SU-DHL-6 (cell line): ENCODE data around the gene SLC30A2.

ENCODE experiments used
- H2AFZ ChIP-seq: fragments of 200-600 bp; sonication (generic); 2 replicates; pipeline ENCODE4 v1.6.1; 2014; ENCODE audit warnings: low read depth, mild to moderate bottlenecking, moderate library complexity, mixed read lengths, antibody characterized with exemption, low read length; ENCODE audit not compliant: severe bottlenecking
- H3F3A ChIP-seq: fragments of 200-600 bp; shearing (Covaris generic); 2 replicates; pipeline ENCODE4 v1.6.0; 2016; ENCODE audit warnings: antibody characterized with exemption, mild to moderate bottlenecking; ENCODE audit not compliant: insufficient read depth
- H3K27ac ChIP-seq: fragments of 200-600 bp; sonication (generic); 2 replicates; pipeline ENCODE4 v1.5.1; 2016; ENCODE audit warnings: low read depth, mild to moderate bottlenecking, low read length, moderate library complexity, mixed read lengths
- H3K27me3 ChIP-seq: fragments of 200-600 bp; sonication (generic), shearing (Covaris generic); 2 replicates; pipeline ENCODE4 v1.6.0; 2014; ENCODE audit warnings: mild to moderate bottlenecking, low read length
- H3K36me3 ChIP-seq: fragments of 200-600 bp; sonication (generic); 2 replicates; pipeline ENCODE4 v1.6.1; 2014; ENCODE audit warnings: mild to moderate bottlenecking, low read length, mixed read lengths
- H3K4me2 ChIP-seq: fragments of 300-600, 200-600 bp; shearing (Covaris generic), sonication (generic); 2 replicates; pipeline ENCODE4 v1.6.0; 2014; ENCODE audit warnings: low read length, low read depth, mild to moderate bottlenecking; ENCODE audit not compliant: poor library complexity, severe bottlenecking
- H3K4me3 ChIP-seq: fragments of 200-600 bp; sonication (generic); 2 replicates; pipeline ENCODE4 v1.5.1; 2014; ENCODE audit warnings: antibody characterized with exemption, low read length, mild to moderate bottlenecking, mixed read lengths; ENCODE audit not compliant: insufficient read depth, poor library complexity, severe bottlenecking
- H3K79me2 ChIP-seq: fragments of 200-600 bp; sonication (generic); 2 replicates; pipeline ENCODE4 v1.6.1; 2014; ENCODE audit warnings: mild to moderate bottlenecking, low read length, moderate library complexity; ENCODE audit not compliant: insufficient read depth
- H3K9ac ChIP-seq: fragments of 200-600 bp; sonication (generic); 2 replicates; pipeline ENCODE4 v1.7.0; 2014; ENCODE audit warnings: mild to moderate bottlenecking, low read length
- H3K9me2 ChIP-seq: fragments of 200-600 bp; sonication (generic); replicated peaks from 2 replicates; pipeline ENCODE4 v1.6.1; 2014; ENCODE audit warnings: low read length; ENCODE audit not compliant: insufficient read depth
- H3K9me3 ChIP-seq: fragments of 200-600 bp; sonication (generic); 2 replicates; pipeline ENCODE4 v1.6.1; 2014; ENCODE audit warnings: low read length, mixed read lengths; ENCODE audit not compliant: insufficient read depth
- H4K20me1 ChIP-seq: fragments of 200-600 bp; sonication (generic); 2 replicates; pipeline ENCODE4 v1.6.1; 2014; ENCODE audit warnings: low read depth, mild to moderate bottlenecking, antibody characterized with exemption, low read length, moderate library complexity, mixed read lengths
- EZH2phosphoT487 ChIP-seq: fragments of 200-600 bp; sonication (generic), shearing (Covaris generic); conservative IDR thresholded peaks from 2 replicates; pipeline ENCODE4 v1.6.1; 2018; ENCODE audit warnings: mild to moderate bottlenecking, antibody characterized with exemption, low read length, moderate library complexity, mixed read lengths
- TF ChIP-seq, protein P1 (sequence below): fragments of 200-600 bp; sonication (generic); IDR thresholded peaks from one replicate; pipeline ENCODE4 v1.5.1; 2017; ENCODE audit warnings: antibody characterized with exemption, mild to moderate bottlenecking, low read length, moderate library complexity; ENCODE audit not compliant: insufficient read depth, poor library complexity, severe bottlenecking

Gene SLC30A2

DNA sequence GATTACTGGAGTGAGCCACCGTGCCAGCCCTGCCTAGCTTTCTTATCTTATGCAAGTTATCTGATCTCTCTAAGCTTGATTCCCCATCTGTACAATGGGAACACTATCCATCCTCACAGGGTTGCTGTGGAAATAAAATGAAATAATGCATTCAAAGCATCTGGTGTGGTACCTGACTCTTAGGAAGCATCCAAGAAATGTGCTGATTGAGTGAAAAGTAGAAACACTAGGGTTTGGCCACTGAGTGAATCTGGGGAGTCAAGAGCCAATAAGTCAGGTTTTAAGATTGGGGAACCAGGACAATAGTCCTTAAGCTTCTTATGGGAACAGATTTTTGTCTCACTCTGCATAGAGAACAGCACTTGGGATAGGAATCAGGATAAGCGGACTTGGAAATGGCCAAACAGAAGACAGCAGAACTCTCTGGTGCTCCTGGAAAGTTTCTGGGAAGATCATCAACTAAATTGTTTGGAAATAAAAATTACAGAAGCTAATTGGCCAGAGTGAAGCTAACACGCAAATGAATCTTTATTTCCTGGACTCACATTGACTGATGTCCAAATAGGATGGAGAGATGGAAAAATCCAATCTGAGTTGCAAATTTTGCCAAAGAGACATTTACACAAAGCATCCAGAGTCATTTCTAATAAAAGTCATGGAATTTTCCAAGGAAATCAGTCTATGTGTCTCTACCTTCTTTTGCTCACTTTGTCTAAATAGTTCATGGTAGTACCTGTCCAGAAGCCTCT, 51.3 kb downstream of the SLC30A2 start:
- no peak for TF ChIP-seq EZH2phosphoT487
- TF ChIP-seq, protein P1, sequence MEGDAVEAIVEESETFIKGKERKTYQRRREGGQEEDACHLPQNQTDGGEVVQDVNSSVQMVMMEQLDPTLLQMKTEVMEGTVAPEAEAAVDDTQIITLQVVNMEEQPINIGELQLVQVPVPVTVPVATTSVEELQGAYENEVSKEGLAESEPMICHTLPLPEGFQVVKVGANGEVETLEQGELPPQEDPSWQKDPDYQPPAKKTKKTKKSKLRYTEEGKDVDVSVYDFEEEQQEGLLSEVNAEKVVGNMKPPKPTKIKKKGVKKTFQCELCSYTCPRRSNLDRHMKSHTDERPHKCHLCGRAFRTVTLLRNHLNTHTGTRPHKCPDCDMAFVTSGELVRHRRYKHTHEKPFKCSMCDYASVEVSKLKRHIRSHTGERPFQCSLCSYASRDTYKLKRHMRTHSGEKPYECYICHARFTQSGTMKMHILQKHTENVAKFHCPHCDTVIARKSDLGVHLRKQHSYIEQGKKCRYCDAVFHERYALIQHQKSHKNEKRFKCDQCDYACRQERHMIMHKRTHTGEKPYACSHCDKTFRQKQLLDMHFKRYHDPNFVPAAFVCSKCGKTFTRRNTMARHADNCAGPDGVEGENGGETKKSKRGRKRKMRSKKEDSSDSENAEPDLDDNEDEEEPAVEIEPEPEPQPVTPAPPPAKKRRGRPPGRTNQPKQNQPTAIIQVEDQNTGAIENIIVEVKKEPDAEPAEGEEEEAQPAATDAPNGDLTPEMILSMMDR = no peak
- no peaks in the 10 kb centered on the region for H3F3A ChIP-seq

DNA sequence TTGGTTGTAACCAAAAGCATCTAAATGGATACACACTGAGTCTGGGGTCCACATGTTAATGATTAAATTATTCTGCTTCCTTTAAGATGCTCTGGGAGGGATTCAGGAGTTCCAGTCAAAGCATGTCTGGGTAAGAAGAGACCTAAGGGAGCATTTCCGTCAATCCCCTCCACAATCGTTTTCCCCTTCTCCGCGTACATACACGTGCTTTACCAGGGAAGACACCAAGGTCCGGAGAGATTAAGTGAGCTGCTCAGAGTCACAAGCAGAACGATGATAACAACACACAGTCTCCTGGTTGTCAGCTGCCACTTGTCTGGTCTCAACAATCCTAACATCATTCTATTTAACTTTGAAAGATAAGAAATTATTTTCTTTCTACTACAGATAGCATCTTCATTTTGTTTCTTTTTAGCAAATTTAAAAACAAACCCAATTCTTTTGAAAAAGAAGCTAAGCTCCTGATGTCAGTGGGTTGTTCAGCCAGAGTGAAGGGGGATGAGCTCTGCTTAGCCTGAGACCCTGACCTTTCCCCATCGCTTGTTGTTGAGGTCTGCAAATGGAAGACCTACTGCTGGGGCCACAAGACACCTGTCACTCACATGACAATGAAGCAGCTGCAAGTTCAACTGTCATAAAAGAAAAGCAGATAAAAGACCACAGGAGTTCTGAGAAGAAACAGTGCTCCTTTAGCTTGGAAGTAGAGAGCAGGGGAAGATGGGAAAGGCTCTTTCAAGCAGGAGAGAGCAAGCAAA, 52.5 kb downstream of the SLC30A2 start:
- no peak overlapping the region for H3K9ac ChIP-seq
- no peaks in the 10 kb centered on the region for H3K36me3 ChIP-seq
- H3K9me3 ChIP-seq = no peaks in the 10 kb centered on the region
- no peaks in the 10 kb centered on the region for H4K20me1 ChIP-seq
- H3F3A ChIP-seq = no peaks in the 10 kb centered on the region
- H2AFZ ChIP-seq = no peak overlapping the region
- no peak overlapping the region for H3K4me3 ChIP-seq
- no peaks in the 10 kb centered on the region for H3K27me3 ChIP-seq
- no peak overlapping the region for H3K4me2 ChIP-seq
- no peaks in the 10 kb centered on the region for H3K9me2 ChIP-seq
- no peak overlapping the region for H3K27ac ChIP-seq
- TF ChIP-seq, protein P1 = no peak
- TF ChIP-seq EZH2phosphoT487 = no peak
- H3K79me2 ChIP-seq = no peaks in the 10 kb centered on the region

More for the DNA sequence above, 51.3 kb downstream of the SLC30A2 start:
- Histone ChIP-seq H3K79me2 (no peaks in the 10 kb centered on the region), H2AFZ (no peak overlapping the region), H3K4me3 (no peak overlapping the region), H3K27ac (no peak overlapping the region), H3K9ac (no peak overlapping the region), H3K4me2 (no peak overlapping the region), H3K27me3 (no peaks in the 10 kb centered on the region), H4K20me1 (no peaks in the 10 kb centered on the region), H3K9me2 (no peaks in the 10 kb centered on the region), H3K36me3 (no peaks in the 10 kb centered on the region), H3K9me3 (no peaks in the 10 kb centered on the region)

DNA sequence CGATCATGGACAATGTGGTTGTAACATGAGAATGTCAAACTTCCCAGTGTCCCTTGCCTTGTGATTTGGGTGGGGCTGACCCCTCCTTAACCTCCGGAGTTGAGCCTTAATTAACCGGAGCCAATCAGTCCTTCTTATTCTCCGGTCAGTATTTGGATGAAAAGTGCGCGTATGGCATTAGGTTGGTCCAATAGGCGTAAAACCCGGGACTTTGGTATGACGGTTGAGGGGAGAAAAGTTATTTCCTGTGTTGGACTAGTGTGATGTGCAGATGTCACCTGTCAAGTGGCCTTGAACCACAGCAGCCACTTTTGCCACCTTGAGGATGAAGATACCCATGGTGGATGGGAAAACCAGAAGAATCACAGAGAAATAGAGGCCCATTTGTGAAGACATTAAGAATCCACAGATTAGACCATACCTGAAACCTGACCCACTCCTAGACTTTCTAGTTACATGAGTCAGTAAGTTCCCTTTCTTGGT, 53.2 kb downstream of the SLC30A2 start:
- Histone ChIP-seq H3K4me3 (no peak overlapping the region), H3K27me3 (no peaks in the 10 kb centered on the region), H3F3A (no peaks in the 10 kb centered on the region), H3K4me2 (no peak overlapping the region), H3K27ac (no peak overlapping the region), H4K20me1 (no peaks in the 10 kb centered on the region), H3K79me2 (no peaks in the 10 kb centered on the region), H3K9me3 (no peaks in the 10 kb centered on the region), H3K9ac (no peak overlapping the region), H2AFZ (no peak overlapping the region), H3K36me3 (no peaks in the 10 kb centered on the region), H3K9me2 (no peaks in the 10 kb centered on the region)
- TF ChIP-seq EZH2phosphoT487 = no peak
